GM12865 (cell line): ENCODE measurements around the gene WDR87.
"Not testable (repeated sequence)": the region's sequence is repeated elsewhere in the genome, so short reads cannot be mapped to it uniquely, and the experiment has no call there.

ENCODE experiments used
- DNase-seq: peaks from one replicate; pipeline ENCODE4 v3.0.0; 2010; ENCODE audit warnings: low read depth
- H3K4me3 ChIP-seq: 2 replicates; pipeline ENCODE4 v1.5.1; 2011; ENCODE audit warnings: mild to moderate bottlenecking, low read depth, low read length, control low read depth
- CTCF ChIP-seq: IDR thresholded peaks from 2 replicates; pipeline ENCODE4 v1.5.1; 2011; ENCODE audit warnings: low read length, control low read depth, low read depth, inconsistent platforms; ENCODE audit not compliant: insufficient read depth; ENCODE audit errors: missing control alignments

The WDR87 gene

GRCh38 chr19:37869766-37870340 lies 36.5 kb downstream of the WDR87 start:
- no peak for DNase-seq
- no peak for TF ChIP-seq CTCF
- no peak overlapping the region for H3K4me3 ChIP-seq

DNA sequence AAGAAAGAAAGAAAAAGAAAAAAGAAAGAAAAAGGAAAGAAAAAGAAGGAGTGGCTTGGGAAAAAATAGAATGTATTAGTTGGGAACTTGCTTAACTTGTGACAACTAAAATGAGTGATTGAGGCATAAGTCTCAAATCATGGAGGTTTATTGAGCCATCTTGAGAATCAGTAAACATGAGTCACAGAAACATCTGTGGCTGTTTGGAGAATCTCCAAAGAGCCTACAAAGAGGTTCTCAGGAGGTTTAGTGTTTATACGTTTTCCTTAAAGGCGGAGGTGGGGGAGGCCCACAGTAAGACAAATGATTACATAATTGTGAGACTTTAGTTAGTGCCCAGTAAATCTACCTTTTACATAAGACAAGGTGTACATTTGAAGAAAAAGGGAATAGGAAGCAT lies 38.6 kb downstream of the WDR87 start:
- DNase-seq = no peak
- no peak for TF ChIP-seq CTCF
- H3K4me3 ChIP-seq = no peak overlapping the region

DNA sequence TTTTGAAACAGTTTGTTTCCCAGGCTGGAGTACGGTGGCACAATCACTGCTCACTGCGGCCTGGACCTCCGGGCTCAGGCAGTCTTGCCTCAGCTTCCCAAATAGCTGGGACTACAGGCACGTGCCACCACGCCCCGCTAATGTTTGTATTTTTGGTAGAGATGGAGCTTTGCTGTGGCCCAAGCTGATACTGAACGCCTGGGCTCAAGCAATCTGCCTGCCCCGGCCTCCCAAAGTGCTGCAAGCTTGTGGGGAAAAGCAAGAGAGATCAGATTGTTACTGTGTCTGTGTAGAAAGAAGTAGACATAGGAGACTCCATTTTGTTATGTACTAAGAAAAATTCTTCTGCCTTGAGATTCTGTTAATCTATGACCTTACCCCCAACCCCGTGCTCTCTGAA lies 40.5 kb downstream of the WDR87 start:
- not testable (repeated sequence) for H3K4me3 ChIP-seq, DNase-seq

- TF ChIP-seq CTCF = no peak
- H3K4me3 ChIP-seq = no peak overlapping the region
- no peak for DNase-seq
These were observed 41.9 kb downstream of the WDR87 start for GRCh38 chr19:37864501-37864900.

- DNase-seq = peak; percentile 2
- H3K4me3 ChIP-seq = no peak overlapping the region
- TF ChIP-seq CTCF = no peak
These were observed 51.3 kb downstream of the WDR87 start for GRCh38 chr19:37855098-37855497.

DNA sequence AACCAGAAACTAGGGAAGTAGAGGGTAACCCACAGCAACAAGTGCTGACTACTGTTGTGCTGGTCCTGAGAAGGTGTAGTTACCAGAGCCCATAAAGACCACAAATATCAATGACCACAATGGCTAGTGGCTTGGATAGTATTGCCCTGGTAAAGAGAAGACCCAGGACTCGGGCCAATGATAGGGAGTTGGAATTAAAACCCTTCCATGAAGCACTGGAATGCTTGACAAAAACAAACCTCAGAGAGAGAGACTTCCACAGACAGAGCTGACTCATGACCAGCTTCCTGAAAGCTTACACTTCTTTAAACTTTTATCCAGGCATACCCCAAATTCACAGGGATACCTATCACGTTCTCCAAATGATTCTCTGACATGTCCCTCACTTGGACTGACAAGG lies 60.5 kb downstream of the WDR87 start:
- TF ChIP-seq CTCF = no peak
- DNase-seq = no peak

More for the DNA sequence above, 60.5 kb downstream of the WDR87 start:
- no peak overlapping the region for H3K4me3 ChIP-seq
